ENCODE results near the gene CYP19A1.
"Not testable (repeated sequence)": the region's sequence is repeated elsewhere in the genome, so short reads cannot be mapped to it uniquely, and the experiment has no call there.

The CYP19A1 gene

DNA sequence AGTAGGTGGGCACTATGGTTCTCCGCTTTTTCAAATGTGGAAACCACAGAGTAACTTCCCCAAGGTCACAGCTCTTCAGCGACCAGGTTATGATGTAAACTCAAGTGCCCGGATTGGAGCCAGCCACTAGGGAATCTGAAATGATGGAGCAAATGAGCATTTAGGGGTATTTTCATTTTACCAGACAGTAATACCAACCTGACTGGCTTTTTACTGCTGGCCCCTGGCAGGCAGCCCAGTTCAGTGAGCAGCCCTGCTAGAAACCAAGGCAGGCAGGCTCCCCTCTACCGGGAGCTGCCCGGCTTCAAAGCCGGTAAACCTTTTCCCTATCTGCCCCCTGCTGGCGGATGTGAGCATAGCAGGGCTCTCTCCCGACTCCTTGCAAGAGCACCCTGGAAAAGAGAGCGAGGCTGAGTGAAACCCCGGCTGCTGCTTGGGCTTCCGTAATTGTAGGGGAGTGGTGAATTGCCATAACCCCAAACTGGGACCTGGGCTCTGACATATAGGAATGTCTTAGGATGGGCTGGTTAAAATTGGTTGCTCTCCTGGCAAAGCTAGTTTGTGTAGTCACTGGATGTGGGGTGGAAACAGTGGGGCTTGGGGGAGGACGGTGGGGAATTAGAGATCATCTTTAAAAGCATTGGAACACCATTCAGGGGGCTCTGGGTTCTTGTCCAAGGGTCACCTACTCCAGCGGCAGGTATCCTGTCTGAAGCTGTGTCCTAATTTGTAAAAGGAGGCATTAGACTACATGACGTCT lies 145.7 kb downstream of the CYP19A1 start:
- no peak overlapping the region for H3K9ac ChIP-seq (ENCODE audit: low read length in 2 of 2)

DNA sequence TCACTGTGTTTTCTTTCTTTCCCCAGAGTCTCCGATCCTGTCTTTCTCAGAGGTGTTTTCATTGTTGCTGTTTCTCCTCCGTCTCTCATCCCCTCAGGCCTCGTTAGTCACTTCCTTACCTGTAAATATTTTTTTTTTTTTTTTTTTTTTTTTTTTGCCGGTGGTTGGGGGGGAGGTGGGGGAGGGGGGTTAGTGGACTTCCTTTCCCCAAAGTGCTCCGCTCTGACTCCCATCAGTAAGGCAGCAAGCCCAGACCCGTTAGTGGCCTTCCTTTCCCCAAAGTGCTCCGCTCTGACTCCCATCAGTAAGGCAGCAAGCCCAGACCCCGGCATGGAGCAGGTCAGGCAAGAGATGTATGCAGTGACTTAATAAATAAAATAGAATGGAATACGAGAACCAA lies 146.6 kb downstream of the CYP19A1 start:
- H3K4me3 ChIP-seq (ENCODE audit: low read length in 2 of 2): no peak overlapping the region
- no peaks in the 10 kb centered on the region for H3K9me3 ChIP-seq (ENCODE audit: control insufficient read depth in 2 of 2, low read length in 2 of 2)
- peaks cover 9% of the 10 kb centered on the region for H3K4me1 ChIP-seq (ENCODE audit: control insufficient read depth, insufficient read depth, low read length)
- H3K36me3 ChIP-seq (ENCODE audit: control insufficient read depth in 2 of 2, insufficient read depth in 2 of 2, low read length in 2 of 2): no peaks in the 10 kb centered on the region
- peaks cover 5 to 8% of the 10 kb centered on the region in 2 donors for H3K27me3 ChIP-seq (ENCODE audit: control insufficient read depth in 1 of 2, insufficient read depth in 2 of 2, low read length in 2 of 2)
- no peak overlapping the region for H3K9ac ChIP-seq (ENCODE audit: low read length in 2 of 2)
- no peak overlapping the region for H3K27ac ChIP-seq (ENCODE audit: low read length)

More for the DNA sequence above, 145.7 kb downstream of the CYP19A1 start:
- H3K4me1 ChIP-seq (ENCODE audit: control insufficient read depth, insufficient read depth, low read length): peaks cover 9% of the 10 kb centered on the region
- H3K9me3 ChIP-seq (ENCODE audit: control insufficient read depth in 2 of 2, low read length in 2 of 2): no peaks in the 10 kb centered on the region
- H3K27me3 ChIP-seq (ENCODE audit: control insufficient read depth in 1 of 2, insufficient read depth in 2 of 2, low read length in 2 of 2): peaks cover 5 to 8% of the 10 kb centered on the region in 2 donors
- H3K4me3 ChIP-seq (ENCODE audit: low read length in 2 of 2): no peak overlapping the region
- H3K27ac ChIP-seq (ENCODE audit: low read length): no peak overlapping the region
- no peaks in the 10 kb centered on the region for H3K36me3 ChIP-seq (ENCODE audit: control insufficient read depth in 2 of 2, insufficient read depth in 2 of 2, low read length in 2 of 2)

DNA sequence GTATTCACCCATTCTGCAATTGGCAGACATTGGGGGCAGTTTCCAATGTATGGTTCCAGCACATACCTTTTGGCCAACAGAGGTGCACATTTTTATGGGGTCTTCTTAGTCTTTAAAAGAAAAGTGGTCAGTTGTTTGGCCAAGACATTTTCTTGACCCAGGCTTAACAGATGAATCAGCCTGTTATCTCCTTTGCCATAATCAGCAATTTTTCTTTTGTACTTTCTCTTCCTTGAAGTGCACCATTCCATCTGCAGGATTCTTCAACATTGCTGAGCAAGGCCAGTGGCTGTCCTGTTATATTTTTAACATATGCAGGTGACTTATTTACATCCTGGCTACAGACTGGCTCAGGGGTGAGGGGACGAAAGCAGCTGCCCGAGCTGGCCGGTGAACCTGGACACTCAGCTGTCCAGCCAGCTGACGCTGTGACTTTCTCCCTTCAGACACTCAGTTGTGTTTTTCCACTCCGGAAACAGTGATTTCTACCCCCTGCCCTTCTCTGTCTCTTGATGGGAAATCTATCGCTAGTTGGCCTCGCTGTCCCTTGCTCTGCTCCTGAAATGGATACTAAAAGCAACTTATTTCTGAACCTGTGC lies 147.2 kb downstream of the CYP19A1 start:
- H3K4me3 ChIP-seq (ENCODE audit: low read length in 2 of 2): no peak overlapping the region

DNA sequence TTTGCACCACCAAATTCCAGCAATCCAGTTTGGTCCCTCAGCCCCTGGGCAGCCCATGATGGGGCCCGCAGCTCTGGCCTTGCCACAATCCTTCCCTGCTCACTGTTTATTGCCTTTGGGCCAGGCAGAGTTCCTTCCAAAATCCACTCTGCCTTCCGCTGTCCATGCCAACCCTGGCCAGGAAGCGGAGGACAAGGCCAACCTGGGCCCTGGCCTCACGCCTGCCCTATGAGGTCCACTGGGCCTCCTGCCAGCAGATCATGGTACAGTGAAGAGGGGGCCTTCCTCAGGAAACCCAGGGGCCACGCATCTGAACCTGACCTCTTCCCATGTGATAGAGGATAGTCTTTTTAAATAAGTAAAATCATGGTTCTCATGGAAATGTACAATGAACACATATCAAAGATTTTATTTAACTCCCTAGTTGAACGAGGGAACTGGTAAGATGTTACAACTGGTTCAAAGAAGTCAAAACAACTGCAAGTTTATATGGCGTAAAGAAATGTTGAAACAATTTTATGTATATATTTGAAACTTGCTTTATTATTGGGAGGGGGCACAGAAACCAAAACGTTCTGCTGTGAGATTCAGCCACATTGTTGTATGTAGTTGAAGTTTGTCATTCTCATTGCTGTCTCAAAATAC lies 147.8 kb downstream of the CYP19A1 start:
- H3K27me3 ChIP-seq (ENCODE audit: control insufficient read depth in 1 of 2, insufficient read depth in 2 of 2, low read length in 2 of 2): peaks cover 5 to 8% of the 10 kb centered on the region in 2 donors
- no peak overlapping the region for H3K9ac ChIP-seq (ENCODE audit: low read length in 2 of 2)
- H3K27ac ChIP-seq (ENCODE audit: low read length): no peak overlapping the region
- no peaks in the 10 kb centered on the region for H3K9me3 ChIP-seq (ENCODE audit: control insufficient read depth in 2 of 2, low read length in 2 of 2)
- H3K4me1 ChIP-seq (ENCODE audit: control insufficient read depth, insufficient read depth, low read length): peaks cover 12% of the 10 kb centered on the region
- no peaks in the 10 kb centered on the region for H3K36me3 ChIP-seq (ENCODE audit: control insufficient read depth in 2 of 2, insufficient read depth in 2 of 2, low read length in 2 of 2)
- H3K4me3 ChIP-seq (ENCODE audit: low read length in 2 of 2): no peak overlapping the region

More for the DNA sequence above, 147.2 kb downstream of the CYP19A1 start:
- no peaks in the 10 kb centered on the region for H3K36me3 ChIP-seq (ENCODE audit: control insufficient read depth in 2 of 2, insufficient read depth in 2 of 2, low read length in 2 of 2)
- no peak overlapping the region for H3K27ac ChIP-seq (ENCODE audit: low read length)
- peaks cover 5 to 8% of the 10 kb centered on the region in 2 donors for H3K27me3 ChIP-seq (ENCODE audit: control insufficient read depth in 1 of 2, insufficient read depth in 2 of 2, low read length in 2 of 2)
- H3K9ac ChIP-seq (ENCODE audit: low read length in 2 of 2): no peak overlapping the region
- H3K4me1 ChIP-seq (ENCODE audit: control insufficient read depth, insufficient read depth, low read length): peaks cover 12% of the 10 kb centered on the region
- no peaks in the 10 kb centered on the region for H3K9me3 ChIP-seq (ENCODE audit: control insufficient read depth in 2 of 2, low read length in 2 of 2)

DNA sequence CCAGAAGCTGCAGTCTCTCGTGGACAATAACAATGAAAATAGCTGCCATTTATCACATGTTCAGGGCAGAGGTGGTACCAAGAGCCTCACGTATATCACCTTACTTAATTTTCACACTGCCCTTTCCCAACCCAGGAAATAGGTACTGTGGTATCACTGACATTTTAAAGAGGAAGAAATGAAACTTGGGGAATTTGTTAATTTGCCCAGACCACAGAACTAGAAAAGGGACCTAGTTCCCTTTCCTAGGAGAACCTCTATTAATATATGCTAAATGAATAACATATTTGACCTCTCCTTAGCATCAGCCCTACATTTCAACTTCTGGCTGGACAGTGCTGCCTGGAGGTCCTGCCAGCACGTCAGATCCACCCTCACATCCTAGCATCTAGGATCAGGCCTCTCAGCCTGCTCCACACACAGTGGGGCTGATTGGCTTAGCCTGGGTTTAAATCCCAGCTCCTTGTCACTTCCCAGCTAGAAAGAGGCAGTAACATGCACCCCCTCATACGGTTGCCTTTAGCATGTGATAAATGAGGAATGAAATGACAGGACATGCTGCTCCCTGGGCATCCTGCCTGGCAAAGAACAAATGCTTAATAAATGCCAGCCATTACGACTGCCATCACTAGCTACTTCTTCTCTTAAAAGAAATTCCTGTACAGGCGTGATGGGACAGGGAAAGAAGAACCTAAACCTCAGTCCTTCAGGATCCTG lies 148.6 kb downstream of the CYP19A1 start:
- no peak overlapping the region for H3K9ac ChIP-seq (ENCODE audit: low read length in 2 of 2)
- H3K9me3 ChIP-seq (ENCODE audit: control insufficient read depth in 2 of 2, low read length in 2 of 2): no peaks in the 10 kb centered on the region
- H3K27me3 ChIP-seq (ENCODE audit: control insufficient read depth in 1 of 2, insufficient read depth in 2 of 2, low read length in 2 of 2): peaks cover 5 to 8% of the 10 kb centered on the region in 2 donors
- H3K36me3 ChIP-seq (ENCODE audit: control insufficient read depth in 2 of 2, insufficient read depth in 2 of 2, low read length in 2 of 2): no peaks in the 10 kb centered on the region
- no peak overlapping the region for H3K27ac ChIP-seq (ENCODE audit: low read length)
- H3K4me3 ChIP-seq (ENCODE audit: low read length in 2 of 2): no peak overlapping the region
- H3K4me1 ChIP-seq (ENCODE audit: control insufficient read depth, insufficient read depth, low read length): peaks cover 12% of the 10 kb centered on the region

DNA sequence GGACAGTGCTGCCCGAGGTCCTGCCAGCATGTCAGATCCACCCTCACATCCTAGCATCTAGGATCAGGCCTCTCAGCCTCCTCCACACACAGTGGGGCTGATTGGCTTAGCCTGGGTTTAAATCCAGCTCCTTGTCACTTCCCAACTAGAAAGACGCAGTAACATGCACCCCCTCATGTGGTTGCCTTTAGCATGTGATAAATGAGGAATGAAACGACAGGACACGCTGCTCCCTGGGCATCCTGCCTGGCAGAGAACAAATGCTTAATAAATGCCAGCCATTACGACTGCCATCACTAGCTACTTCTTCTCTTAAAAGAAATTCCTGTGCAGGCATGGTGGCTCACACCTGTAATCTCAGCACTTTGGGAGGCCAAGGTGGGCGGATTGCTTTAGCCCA lies 149.6 kb downstream of the CYP19A1 start:
- not testable (repeated sequence) for H3K27ac ChIP-seq (ENCODE audit: low read length); H3K36me3 ChIP-seq (ENCODE audit: control insufficient read depth in 2 of 2, insufficient read depth in 2 of 2, low read length in 2 of 2); H3K9me3 ChIP-seq (ENCODE audit: control insufficient read depth in 2 of 2, low read length in 2 of 2); H3K9ac ChIP-seq (ENCODE audit: low read length in 2 of 2); H3K27me3 ChIP-seq (ENCODE audit: control insufficient read depth in 1 of 2, insufficient read depth in 2 of 2, low read length in 2 of 2); H3K4me3 ChIP-seq (ENCODE audit: low read length in 2 of 2)
- H3K4me1 ChIP-seq (ENCODE audit: control insufficient read depth, insufficient read depth, low read length): peaks cover 12% of the 10 kb centered on the region

DNA sequence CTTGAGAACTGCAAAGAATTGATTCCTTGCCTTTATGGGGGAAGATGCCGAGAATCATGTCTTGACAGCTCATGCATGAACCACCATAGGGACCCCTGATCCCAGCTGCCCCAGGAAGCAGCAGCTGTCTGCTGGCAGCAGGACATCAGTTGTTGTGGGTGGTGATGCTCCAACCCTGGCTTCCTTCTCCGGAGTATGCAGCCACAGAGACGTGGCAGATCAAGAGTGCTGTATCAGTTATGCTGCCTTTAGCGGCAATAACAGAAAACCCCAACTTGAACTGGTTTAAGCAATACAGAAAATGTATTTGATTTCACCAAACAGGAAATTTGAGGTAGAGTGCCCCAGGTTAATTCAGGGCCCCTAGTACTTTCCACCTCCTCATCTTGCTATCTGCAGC lies 151.5 kb downstream of the CYP19A1 start:
- Histone ChIP-seq H3K27me3 (ENCODE audit: control insufficient read depth in 1 of 2, insufficient read depth in 2 of 2, low read length in 2 of 2) (no peaks in the 10 kb centered on the region), H3K9ac (ENCODE audit: low read length in 2 of 2) (no peak overlapping the region), H3K4me1 (ENCODE audit: control insufficient read depth, insufficient read depth, low read length) (peaks cover 5% of the 10 kb centered on the region), H3K36me3 (ENCODE audit: control insufficient read depth in 2 of 2, insufficient read depth in 2 of 2, low read length in 2 of 2) (no peaks in the 10 kb centered on the region), H3K27ac (ENCODE audit: low read length) (no peak overlapping the region), H3K9me3 (ENCODE audit: control insufficient read depth in 2 of 2, low read length in 2 of 2) (no peaks in the 10 kb centered on the region), H3K4me3 (ENCODE audit: low read length in 2 of 2) (no peak overlapping the region)

DNA sequence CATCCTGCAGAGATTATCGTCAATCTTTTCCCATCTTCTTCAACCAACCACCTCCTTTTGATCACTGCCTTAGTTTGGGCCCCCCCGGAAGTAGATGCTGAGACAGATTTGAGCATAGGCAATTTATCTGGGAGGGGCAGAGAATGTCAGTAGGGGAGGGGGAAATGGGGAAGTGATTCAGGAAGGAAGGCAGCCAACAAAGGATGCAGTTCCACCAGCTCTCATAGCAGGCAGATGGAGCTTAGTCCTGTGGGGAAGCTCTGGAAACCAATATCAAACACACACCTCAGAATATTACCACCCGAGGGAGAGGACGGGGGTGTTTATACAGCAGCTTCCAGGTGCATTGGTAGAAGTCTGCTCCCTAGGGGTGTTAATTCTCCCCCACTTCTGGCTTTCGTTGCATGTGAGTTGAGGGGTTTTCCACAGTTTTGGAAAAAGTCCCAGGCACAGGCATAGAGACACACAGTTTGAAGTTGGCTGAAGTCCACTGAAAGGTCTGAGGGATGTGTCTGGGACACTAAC lies 152.2 kb downstream of the CYP19A1 start:
- Histone ChIP-seq H3K4me3 (ENCODE audit: low read length in 2 of 2) (no peak overlapping the region), H3K27ac (ENCODE audit: low read length) (no peak overlapping the region), H3K9me3 (ENCODE audit: control insufficient read depth in 2 of 2, low read length in 2 of 2) (no peaks in the 10 kb centered on the region), H3K4me1 (ENCODE audit: control insufficient read depth, insufficient read depth, low read length) (peaks cover 5% of the 10 kb centered on the region), H3K9ac (ENCODE audit: low read length in 2 of 2) (no peak overlapping the region), H3K36me3 (ENCODE audit: control insufficient read depth in 2 of 2, insufficient read depth in 2 of 2, low read length in 2 of 2) (no peaks in the 10 kb centered on the region), H3K27me3 (ENCODE audit: control insufficient read depth in 1 of 2, insufficient read depth in 2 of 2, low read length in 2 of 2) (no peaks in the 10 kb centered on the region)

DNA sequence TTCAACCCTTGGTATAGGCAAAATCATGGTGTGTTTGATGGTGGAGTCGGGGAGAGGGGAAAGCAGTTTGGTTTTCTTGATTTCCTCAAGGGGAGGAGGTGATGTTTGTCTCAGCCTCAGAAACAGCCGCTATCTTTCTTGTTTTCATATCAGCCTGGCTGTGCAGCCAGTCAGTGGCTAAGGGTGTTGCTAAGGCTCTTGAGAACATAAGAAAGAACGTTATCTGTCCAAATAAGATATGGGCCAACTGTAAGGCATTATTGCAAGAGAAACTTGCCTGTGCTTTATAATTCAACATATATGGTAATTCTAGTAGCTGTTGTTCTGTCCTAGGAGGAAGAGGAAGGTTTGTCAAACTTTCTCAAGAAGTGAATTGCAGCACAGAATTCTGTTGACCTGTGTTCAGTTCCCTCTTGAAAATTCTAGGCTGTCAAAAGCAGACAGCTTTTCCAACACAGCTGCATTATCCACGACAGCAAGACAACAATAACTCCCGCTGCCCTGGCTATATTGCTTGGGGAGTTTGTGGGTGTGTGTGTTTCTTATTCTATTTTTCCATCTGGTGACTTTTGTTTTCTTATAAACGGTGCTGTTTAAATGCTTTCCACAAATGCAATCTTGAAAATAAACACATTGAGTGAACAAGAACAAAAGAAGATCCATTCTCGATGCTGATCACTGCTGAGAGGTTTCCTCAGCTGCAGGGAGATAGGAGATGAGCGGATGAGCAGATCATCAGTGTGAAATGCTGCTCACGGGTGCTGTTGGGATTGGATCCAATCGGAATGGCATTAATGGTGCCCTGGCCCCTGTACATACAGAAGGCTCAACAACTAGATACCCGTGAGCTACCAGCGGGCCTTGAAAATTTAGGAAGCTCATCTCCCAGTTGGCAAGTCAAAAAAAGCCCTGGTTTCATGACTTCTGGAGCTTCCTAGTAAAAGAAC lies 152.9 kb downstream of the CYP19A1 start:
- Histone ChIP-seq H3K27ac (ENCODE audit: low read length) (no peak overlapping the region), H3K9me3 (ENCODE audit: control insufficient read depth in 2 of 2, low read length in 2 of 2) (no peaks in the 10 kb centered on the region), H3K4me3 (ENCODE audit: low read length in 2 of 2) (no peak overlapping the region), H3K36me3 (ENCODE audit: control insufficient read depth in 2 of 2, insufficient read depth in 2 of 2, low read length in 2 of 2) (no peaks in the 10 kb centered on the region), H3K9ac (ENCODE audit: low read length in 2 of 2) (no peak overlapping the region), H3K27me3 (ENCODE audit: control insufficient read depth in 1 of 2, insufficient read depth in 2 of 2, low read length in 2 of 2) (no peaks in the 10 kb centered on the region), H3K4me1 (ENCODE audit: control insufficient read depth, insufficient read depth, low read length) (peaks cover 5% of the 10 kb centered on the region)

DNA sequence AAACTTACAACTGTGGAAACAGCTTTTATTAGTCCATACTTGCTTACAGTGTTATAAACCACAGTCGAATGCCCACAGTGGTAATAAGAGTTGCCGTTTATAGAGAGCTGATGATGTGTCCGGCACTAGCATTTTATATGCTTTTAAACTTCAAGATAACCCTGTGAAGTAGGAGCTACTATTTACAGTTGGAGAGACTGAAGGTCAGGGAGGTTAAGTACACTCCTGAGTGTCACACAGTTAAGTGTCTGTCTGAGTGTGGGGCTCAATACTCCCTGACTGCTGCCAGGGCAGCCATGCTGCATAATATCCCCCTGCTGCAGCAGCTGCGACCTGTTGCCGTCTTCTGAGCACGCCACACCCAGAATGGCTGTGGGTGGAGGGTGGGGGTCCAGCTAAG lies 153.8 kb downstream of the CYP19A1 start:
- Histone ChIP-seq H3K4me1 (ENCODE audit: control insufficient read depth, insufficient read depth, low read length) (peaks cover 3% of the 10 kb centered on the region), H3K36me3 (ENCODE audit: control insufficient read depth in 2 of 2, insufficient read depth in 2 of 2, low read length in 2 of 2) (no peaks in the 10 kb centered on the region), H3K4me3 (ENCODE audit: low read length in 2 of 2) (no peak overlapping the region), H3K27me3 (ENCODE audit: control insufficient read depth in 1 of 2, insufficient read depth in 2 of 2, low read length in 2 of 2) (no peaks in the 10 kb centered on the region), H3K9ac (ENCODE audit: low read length in 2 of 2) (no peak overlapping the region), H3K27ac (ENCODE audit: low read length) (no peak overlapping the region), H3K9me3 (ENCODE audit: control insufficient read depth in 2 of 2, low read length in 2 of 2) (no peaks in the 10 kb centered on the region)

Measured in stomach smooth muscle (tissue), 2 donors.